GM12878 (cell line): ENCODE data around the gene BMI1.

Source experiments
- CHD4 ChIP-seq: fragments of 200-600 bp; sonication (generic); IDR thresholded peaks from 2 replicates; pipeline ENCODE4 v1.6.1; 2016; ENCODE audit warnings: mild to moderate bottlenecking
- ESRRA ChIP-seq: IDR thresholded peaks from 2 replicates; pipeline ENCODE4 v1.6.1; 2012; ENCODE audit warnings: mild to moderate bottlenecking, low read length, improper control_type of control experiment
- EZH2 ChIP-seq: IDR thresholded peaks from 2 replicates; pipeline ENCODE4 v1.6.1; 2012; ENCODE audit warnings: low read depth, mild to moderate bottlenecking, control low read depth, inconsistent platforms, low read length, borderline replicate concordance; ENCODE audit not compliant: control insufficient read depth
- TF ChIP-seq, protein P1 (sequence below), 3 experiments: IDR thresholded peaks in 2 of 3; conservative IDR thresholded peaks in 1 of 3; 2 replicates each; pipeline ENCODE4 v1.5.1; 2011; ENCODE audit warnings: low read depth in 3 of 3, low read length in 3 of 3, mild to moderate bottlenecking in 3 of 3, control low read depth in 2 of 3, moderate library complexity in 2 of 3, inconsistent platforms in 1 of 3, mixed read lengths in 1 of 3; ENCODE audit not compliant: control insufficient read depth in 2 of 3, insufficient read depth in 1 of 3; ENCODE audit errors: extremely low read depth in 1 of 3

DNA sequence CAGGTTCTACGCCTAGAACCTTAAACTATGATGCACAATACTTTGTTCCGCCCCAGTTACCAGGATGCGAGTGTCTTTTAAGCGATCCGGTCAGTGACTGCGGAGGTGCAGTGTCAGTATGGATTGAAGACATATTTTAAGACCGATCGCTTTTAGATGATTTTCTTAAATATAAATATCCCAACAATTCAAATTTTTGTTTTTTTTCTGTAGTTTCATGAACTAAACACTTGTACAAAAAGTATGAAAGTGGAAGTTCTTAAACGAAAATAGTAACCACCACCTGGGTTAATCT, 3.9 kb upstream of the BMI1 start:
- TF ChIP-seq, protein P1, sequence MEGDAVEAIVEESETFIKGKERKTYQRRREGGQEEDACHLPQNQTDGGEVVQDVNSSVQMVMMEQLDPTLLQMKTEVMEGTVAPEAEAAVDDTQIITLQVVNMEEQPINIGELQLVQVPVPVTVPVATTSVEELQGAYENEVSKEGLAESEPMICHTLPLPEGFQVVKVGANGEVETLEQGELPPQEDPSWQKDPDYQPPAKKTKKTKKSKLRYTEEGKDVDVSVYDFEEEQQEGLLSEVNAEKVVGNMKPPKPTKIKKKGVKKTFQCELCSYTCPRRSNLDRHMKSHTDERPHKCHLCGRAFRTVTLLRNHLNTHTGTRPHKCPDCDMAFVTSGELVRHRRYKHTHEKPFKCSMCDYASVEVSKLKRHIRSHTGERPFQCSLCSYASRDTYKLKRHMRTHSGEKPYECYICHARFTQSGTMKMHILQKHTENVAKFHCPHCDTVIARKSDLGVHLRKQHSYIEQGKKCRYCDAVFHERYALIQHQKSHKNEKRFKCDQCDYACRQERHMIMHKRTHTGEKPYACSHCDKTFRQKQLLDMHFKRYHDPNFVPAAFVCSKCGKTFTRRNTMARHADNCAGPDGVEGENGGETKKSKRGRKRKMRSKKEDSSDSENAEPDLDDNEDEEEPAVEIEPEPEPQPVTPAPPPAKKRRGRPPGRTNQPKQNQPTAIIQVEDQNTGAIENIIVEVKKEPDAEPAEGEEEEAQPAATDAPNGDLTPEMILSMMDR (IDR thresholded peaks at IDR 0.05 in 2 of 3, conservative IDR thresholded peaks at IDR 0.05 in 1 of 3; ENCODE audit: control insufficient read depth in 2 of 3, extremely low read depth in 1 of 3, insufficient read depth in 1 of 3, low read depth in 3 of 3, low read length in 3 of 3) = no peak
- TF ChIP-seq ESRRA (no peak), EZH2 (no peak), CHD4 (no peak)
